Heart left ventricle (tissue), 13 donors: ENCODE data around the gene BICC1.

Source experiments
- POLR2A ChIP-seq, 2 donors: fragments of 450-650 bp; IDR thresholded peaks; one replicate each; pipeline ENCODE4 v1.6.1; 2017; ENCODE audit warnings: antibody characterized with exemption in 2 of 2, mild to moderate bottlenecking in 2 of 2, moderate library complexity in 2 of 2
- TF ChIP-seq, protein P1 (sequence below), 12 donors: fragments of 200-600 bp; sonication (generic) in 4 of 12; IDR thresholded peaks; one replicate each; pipeline versions ENCODE4 v1.5.0 to v1.8.0; 2018 to 2022; ENCODE audit warnings: antibody characterized with exemption in 12 of 12, mild to moderate bottlenecking in 5 of 12
- donor health status: ischemic (EF 13 %, LVEDD 7.1; RV severe dilation, severe dysfunction).
- donor health status: DM: no; HTN: yes; CAD: no.
- donor health status: DM: no; HTN: no; CAD: no.
- donor health status: ischemic (EF 25% LVEDD 6.9; RV normal size, moderate dysfunction).
- donor health status: ischemic (EF 25% LVEDD 5.7; RV mildly dilated, moderate dysfunction).
- donor health status: ischemic (EF 35%, LVEDD 5.7; RV mildly dilated, moderate dysfunction).
- donor health status: nonischemic (EF 11% LVEDD 7.7; RV severe dilation, severe dysfunction).
- donor health status: DM: yes; HTN: yes; CAD: no.
- donor health status: PGD.
- donor health status: ischemic (EF 29% LVEDD 5.4; RV normal size, mild dysfunction).
- donor health status: nonischemic (EF 23%, LVEDD 6.1; RV moderate dilation, normal function).

DNA sequence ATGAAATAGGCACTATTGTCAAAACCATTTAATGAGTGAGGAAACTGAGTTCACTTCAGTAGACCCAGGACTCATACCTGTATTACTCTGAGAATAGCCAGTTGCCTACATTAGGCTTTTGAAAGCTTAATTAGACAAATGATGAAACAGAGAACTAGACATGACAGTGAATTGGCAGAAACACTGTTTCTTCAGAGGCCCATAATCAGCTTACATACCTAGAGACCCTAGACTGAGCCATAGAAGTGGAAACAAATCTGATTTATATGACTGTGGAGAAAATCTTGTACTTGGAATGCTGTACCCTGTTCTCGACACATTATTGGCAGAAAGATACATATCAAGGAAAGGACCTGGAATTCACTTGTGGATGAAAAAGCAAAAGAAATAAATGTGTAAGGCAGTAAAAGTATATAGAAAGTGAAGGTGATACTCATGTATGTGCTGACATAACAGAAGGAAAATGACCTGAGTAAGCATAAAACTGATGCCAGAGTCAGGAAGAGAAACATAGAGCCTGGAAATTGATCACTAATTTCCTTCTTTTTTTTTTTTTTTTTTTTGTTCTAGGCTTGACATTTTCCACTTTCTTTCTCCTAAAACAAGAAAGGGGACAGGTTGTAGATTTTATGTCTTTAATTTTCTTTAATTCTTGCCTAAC lies 251.5 kb downstream of the BICC1 start:
- no peak for TF ChIP-seq POLR2A (IDR thresholded peaks at IDR 0.05)
- TF ChIP-seq, protein P1, sequence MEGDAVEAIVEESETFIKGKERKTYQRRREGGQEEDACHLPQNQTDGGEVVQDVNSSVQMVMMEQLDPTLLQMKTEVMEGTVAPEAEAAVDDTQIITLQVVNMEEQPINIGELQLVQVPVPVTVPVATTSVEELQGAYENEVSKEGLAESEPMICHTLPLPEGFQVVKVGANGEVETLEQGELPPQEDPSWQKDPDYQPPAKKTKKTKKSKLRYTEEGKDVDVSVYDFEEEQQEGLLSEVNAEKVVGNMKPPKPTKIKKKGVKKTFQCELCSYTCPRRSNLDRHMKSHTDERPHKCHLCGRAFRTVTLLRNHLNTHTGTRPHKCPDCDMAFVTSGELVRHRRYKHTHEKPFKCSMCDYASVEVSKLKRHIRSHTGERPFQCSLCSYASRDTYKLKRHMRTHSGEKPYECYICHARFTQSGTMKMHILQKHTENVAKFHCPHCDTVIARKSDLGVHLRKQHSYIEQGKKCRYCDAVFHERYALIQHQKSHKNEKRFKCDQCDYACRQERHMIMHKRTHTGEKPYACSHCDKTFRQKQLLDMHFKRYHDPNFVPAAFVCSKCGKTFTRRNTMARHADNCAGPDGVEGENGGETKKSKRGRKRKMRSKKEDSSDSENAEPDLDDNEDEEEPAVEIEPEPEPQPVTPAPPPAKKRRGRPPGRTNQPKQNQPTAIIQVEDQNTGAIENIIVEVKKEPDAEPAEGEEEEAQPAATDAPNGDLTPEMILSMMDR (IDR thresholded peaks at IDR 0.05) = no peak
